Gastroesophageal sphincter (tissue), 3 donors: ENCODE measurements around the gene FAM234A.

Experiments
- EP300 ChIP-seq: sonication (generic); formaldehyde crosslinking; IDR thresholded peaks from one replicate; pipeline ENCODE4 v1.6.1; 2017; ENCODE audit warnings: antibody characterized with exemption, mild to moderate bottlenecking
- POLR2A ChIP-seq, 2 donors: fragments of 450-650 bp; IDR thresholded peaks; one replicate each; pipeline ENCODE4 v1.6.1; 2017; ENCODE audit warnings: antibody characterized with exemption in 2 of 2, mild to moderate bottlenecking in 2 of 2, moderate library complexity in 1 of 2
- POLR2AphosphoS5 ChIP-seq: sonication (generic); formaldehyde crosslinking; IDR thresholded peaks from one replicate; pipeline ENCODE4 v1.6.1; 2017; ENCODE audit warnings: antibody characterized with exemption
- TF ChIP-seq, protein P1 (sequence below), 4 experiments: fragments of 200-600 bp in 2 of 4; fragments of 450-650 bp in 2 of 4; sonication (generic) in 1 of 4; IDR thresholded peaks; one replicate each; pipeline ENCODE4 v1.5.1; 2017 to 2019; ENCODE audit warnings: antibody characterized with exemption in 4 of 4, mild to moderate bottlenecking in 2 of 4, moderate library complexity in 2 of 4

DNA sequence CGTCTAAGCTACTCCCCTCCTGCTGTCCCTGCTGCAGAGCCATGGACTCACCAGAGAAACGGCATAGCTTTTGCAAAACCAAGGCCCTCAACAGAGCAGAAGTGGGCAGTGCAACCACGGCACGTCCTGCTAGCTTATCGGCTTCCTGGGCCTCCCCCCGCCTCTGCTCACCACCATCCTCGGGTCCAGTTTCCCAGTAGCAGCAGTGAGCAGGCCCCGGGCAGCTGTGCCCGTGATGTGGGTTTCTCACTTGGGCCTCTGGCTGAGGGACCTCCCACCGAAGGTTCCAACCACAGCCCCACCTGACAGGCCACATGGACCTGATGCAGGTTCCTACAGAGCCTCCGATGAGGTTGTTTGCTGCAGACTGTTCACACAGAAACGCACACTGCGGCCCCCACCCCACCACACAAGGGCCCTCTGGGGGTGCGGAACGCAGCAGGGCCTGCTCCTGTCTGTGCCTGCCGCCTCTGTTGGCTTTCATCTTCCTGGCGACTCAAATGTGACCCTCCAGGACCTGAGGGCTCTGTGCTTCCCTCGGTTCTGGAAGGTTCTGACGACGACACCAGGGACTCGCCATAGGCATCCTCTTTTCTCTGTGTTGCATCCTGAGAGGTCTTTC is 73.2 kb downstream of the FAM234A start:
- TF ChIP-seq, protein P1, sequence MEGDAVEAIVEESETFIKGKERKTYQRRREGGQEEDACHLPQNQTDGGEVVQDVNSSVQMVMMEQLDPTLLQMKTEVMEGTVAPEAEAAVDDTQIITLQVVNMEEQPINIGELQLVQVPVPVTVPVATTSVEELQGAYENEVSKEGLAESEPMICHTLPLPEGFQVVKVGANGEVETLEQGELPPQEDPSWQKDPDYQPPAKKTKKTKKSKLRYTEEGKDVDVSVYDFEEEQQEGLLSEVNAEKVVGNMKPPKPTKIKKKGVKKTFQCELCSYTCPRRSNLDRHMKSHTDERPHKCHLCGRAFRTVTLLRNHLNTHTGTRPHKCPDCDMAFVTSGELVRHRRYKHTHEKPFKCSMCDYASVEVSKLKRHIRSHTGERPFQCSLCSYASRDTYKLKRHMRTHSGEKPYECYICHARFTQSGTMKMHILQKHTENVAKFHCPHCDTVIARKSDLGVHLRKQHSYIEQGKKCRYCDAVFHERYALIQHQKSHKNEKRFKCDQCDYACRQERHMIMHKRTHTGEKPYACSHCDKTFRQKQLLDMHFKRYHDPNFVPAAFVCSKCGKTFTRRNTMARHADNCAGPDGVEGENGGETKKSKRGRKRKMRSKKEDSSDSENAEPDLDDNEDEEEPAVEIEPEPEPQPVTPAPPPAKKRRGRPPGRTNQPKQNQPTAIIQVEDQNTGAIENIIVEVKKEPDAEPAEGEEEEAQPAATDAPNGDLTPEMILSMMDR (IDR thresholded peaks at IDR 0.05): no peak
- TF ChIP-seq POLR2A (IDR thresholded peaks at IDR 0.05) (no peak), EP300 (no peak), POLR2AphosphoS5 (no peak)
